Measurements from ENCODE around the gene NFAT5.

Gene NFAT5

GRCh38 chr16:69744363-69745231 lies 178.8 kb downstream of the NFAT5 start:
- no peak for DNase-seq

- DNase-seq: no peak
Observed at GRCh38 chr16:69745232-69745612, 179.5 kb downstream of the NFAT5 start.

- no peak for DNase-seq
Observed at GRCh38 chr16:69745959-69746358, 180.2 kb downstream of the NFAT5 start.

- DNase-seq: no peak
Observed at GRCh38 chr16:69747115-69747514, 181.3 kb downstream of the NFAT5 start.

- DNase-seq: no peak
Observed at GRCh38 chr16:69748694-69749345, 183.1 kb downstream of the NFAT5 start.

- DNase-seq: no peak
Observed at GRCh38 chr16:69754143-69754468, 188.3 kb downstream of the NFAT5 start.

Measured in suppressor macrophage treated with lipopolysaccharide for 4 hours (primary cell).